Heart right ventricle (tissue), 16 donors: ENCODE measurements around the gene HOXD8. TPM values are rescaled to one million over a fixed set of nuclear protein-coding genes. Genes with fewer than 3 reads are reported as not detected.

Experiments
- ATAC-seq, 8 donors: fragments of 200-7000 bp; cut with Tn5 transposase; one replicate each; pipeline ENCODE4 v1.9.1; 2020; ENCODE audit warnings: mild to moderate bottlenecking in 8 of 8, moderate library complexity in 8 of 8, moderate number of reproducible peaks in 1 of 8
- DNase-seq, 2 donors: peaks; one replicate each; pipeline ENCODE4 v3.0.0-alpha.2; 2020
- H3K27ac ChIP-seq, 10 donors: fragments of 200-600 bp; sonication (generic) in 2 of 10; one replicate each; pipeline versions ENCODE4 v1.5.0 to v1.8.0; 2020 to 2022; ENCODE audit warnings: mild to moderate bottlenecking in 3 of 10
- H3K27me3 ChIP-seq, 7 donors: fragments of 200-600 bp; one replicate each; pipeline ENCODE4 v1.8.0; 2021 to 2022; ENCODE audit warnings: mild to moderate bottlenecking in 2 of 7
- H3K36me3 ChIP-seq, 9 donors: fragments of 200-600 bp; sonication (generic) in 1 of 9; one replicate each; pipeline versions ENCODE4 v1.5.0 to v1.8.0; 2020 to 2022; ENCODE audit warnings: mild to moderate bottlenecking in 2 of 9
- H3K4me1 ChIP-seq, 9 donors: fragments of 200-600 bp; sonication (generic) in 1 of 9; one replicate each; pipeline versions ENCODE4 v1.5.0 to v1.8.0; 2020 to 2022; ENCODE audit warnings: mild to moderate bottlenecking in 4 of 9
- H3K4me3 ChIP-seq, 10 donors: fragments of 200-600 bp; sonication (generic) in 2 of 10; one replicate each; pipeline versions ENCODE4 v1.5.0 to v1.8.0; 2020 to 2022; ENCODE audit warnings: mild to moderate bottlenecking in 7 of 10, moderate library complexity in 2 of 10
- H3K9me3 ChIP-seq, 11 donors: fragments of 200-600 bp in 10 of 11; sonication (generic) in 2 of 11; one replicate each; pipeline versions ENCODE4 v1.5.0 to v1.8.0; 2013 to 2022; ENCODE audit warnings: mild to moderate bottlenecking in 2 of 11, control low read depth in 1 of 11, moderate library complexity in 1 of 11
- WGBS, 2 donors: extraction: QIAGEN DNeasy Blood & Tissue Kit; methylation state at CpG; one replicate each; pipeline ENCODE4 v1.1.7; 2013; ENCODE audit warnings: inconsistent platforms in 1 of 2; 5-methylcytosine and 5-hydroxymethylcytosine counted together
- intact Hi-C, 10 donors: fragments of 100-400 bp; cut with DNase I; formaldehyde crosslinking; loops; one replicate each; pipeline versions ENCODE4 v1.11.1 to v1.14.2; 2022
- polyA plus RNA-seq, 2 donors: library from polyadenylated mRNA; stranded (reverse); fragments of 200-250 nt; gene quantifications; one replicate each; pipeline ENCODE4 v1.2.3, GENCODE V29; 2013
- total RNA-seq, 10 donors: library from RNA; stranded (reverse); fragmentation: NEBNext Ultra II Directional in 3 of 10; extraction: Animal tissue kit (Norgen Biotek cat#: 25700) in 3 of 10; gene quantifications; one replicate each; pipeline versions ENCODE4 v1.2.1 to v1.2.4, GENCODE V29; 2021 to 2023
- TF ChIP-seq, protein P1 (sequence below), 9 donors: fragments of 200-600 bp; sonication (generic) in 2 of 9; IDR thresholded peaks; one replicate each; pipeline versions ENCODE4 v1.5.0 to v1.8.0; 2021 to 2022; ENCODE audit warnings: antibody characterized with exemption in 9 of 9, mild to moderate bottlenecking in 5 of 9, moderate library complexity in 1 of 9
- donor health status: Arrhythmogenic right ventricular cardiomyopathy.
- donor health status: ischemic (EF 13 %, LVEDD 7.1; RV severe dilation, severe dysfunction).
- donor health status: healthy with polysubstance abuse.
- donor health status: DM: no; HTN: yes; CAD: no.
- donor health status: DM: no; HTN: no; CAD: no.
- donor health status: ischemic (EF 25% LVEDD 6.9; RV normal size, moderate dysfunction).
- donor health status: ischemic (EF 25% LVEDD 5.7; RV mildly dilated, moderate dysfunction).
- donor health status: healthy.
- donor health status: DM: yes; HTN: yes; CAD: no.
- donor health status: Ischemic cardiomyopathy.
- donor health status: ischemic (EF 35%, LVEDD 5.7; RV mildly dilated, moderate dysfunction).
- donor health status: nonischemic (EF 11% LVEDD 7.7; RV severe dilation, severe dysfunction).
- donor health status: DM: yes; HTN: yes; CAD: no.
- donor health status: PGD.
- donor health status: ischemic (EF 29% LVEDD 5.4; RV normal size, mild dysfunction).
- donor health status: nonischemic (EF 23%, LVEDD 6.1; RV moderate dilation, normal function).

Gene HOXD8
- total and polyA plus RNA-seq, 12 donors = 0.26 to 1.5 (median 0.42) TPM; not detected in 2

DNA sequence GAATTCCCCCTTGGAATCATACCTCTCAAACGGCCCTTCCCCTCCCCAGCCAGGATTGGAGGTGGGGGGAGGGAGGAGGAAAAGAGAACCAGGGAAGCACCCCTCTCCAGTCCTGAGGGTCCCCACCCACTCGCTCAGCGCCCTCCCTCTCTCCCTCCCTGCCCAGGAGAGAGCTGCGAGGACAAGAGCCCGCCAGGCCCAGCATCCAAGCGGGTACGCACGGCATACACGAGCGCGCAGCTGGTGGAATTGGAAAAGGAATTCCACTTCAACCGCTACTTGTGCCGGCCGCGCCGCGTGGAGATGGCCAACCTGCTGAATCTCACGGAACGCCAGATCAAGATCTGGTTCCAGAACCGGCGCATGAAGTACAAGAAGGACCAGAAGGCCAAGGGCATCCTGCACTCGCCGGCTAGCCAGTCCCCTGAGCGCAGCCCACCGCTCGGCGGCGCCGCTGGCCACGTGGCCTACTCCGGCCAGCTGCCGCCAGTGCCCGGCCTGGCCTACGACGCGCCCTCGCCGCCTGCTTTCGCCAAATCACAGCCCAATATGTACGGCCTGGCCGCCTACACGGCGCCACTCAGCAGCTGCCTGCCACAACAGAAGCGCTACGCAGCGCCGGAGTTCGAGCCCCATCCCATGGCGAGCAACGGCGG lies 42.0 kb downstream of the HOXD8 start:
- DNase-seq = no peak
- peak in 1 of 8 donors; percentile 40 for ATAC-seq
- Histone ChIP-seq H3K27ac (peak overlapping the region in 2 of 10 donors; percentile 8 to 51), H3K9me3 (no peaks in the 10 kb centered on the region), H3K4me1 (peaks cover 0 to 18% (median 5%) of the 10 kb centered on the region in 9 donors), H3K36me3 (no peaks in the 10 kb centered on the region), H3K4me3 (peak overlapping the region in 3 of 10 donors; percentile 7 to 31 (median 11)), H3K27me3 (peaks cover 30 to 100% (median 100%) of the 10 kb centered on the region in 7 donors)
- intact Hi-C loops = no loop called here
- TF ChIP-seq, protein P1, sequence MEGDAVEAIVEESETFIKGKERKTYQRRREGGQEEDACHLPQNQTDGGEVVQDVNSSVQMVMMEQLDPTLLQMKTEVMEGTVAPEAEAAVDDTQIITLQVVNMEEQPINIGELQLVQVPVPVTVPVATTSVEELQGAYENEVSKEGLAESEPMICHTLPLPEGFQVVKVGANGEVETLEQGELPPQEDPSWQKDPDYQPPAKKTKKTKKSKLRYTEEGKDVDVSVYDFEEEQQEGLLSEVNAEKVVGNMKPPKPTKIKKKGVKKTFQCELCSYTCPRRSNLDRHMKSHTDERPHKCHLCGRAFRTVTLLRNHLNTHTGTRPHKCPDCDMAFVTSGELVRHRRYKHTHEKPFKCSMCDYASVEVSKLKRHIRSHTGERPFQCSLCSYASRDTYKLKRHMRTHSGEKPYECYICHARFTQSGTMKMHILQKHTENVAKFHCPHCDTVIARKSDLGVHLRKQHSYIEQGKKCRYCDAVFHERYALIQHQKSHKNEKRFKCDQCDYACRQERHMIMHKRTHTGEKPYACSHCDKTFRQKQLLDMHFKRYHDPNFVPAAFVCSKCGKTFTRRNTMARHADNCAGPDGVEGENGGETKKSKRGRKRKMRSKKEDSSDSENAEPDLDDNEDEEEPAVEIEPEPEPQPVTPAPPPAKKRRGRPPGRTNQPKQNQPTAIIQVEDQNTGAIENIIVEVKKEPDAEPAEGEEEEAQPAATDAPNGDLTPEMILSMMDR (IDR thresholded peaks at IDR 0.05) = no peak
- 8 to 22% methylated on average over 51 of the region's 51 CpGs for WGBS, 2 donors

DNA sequence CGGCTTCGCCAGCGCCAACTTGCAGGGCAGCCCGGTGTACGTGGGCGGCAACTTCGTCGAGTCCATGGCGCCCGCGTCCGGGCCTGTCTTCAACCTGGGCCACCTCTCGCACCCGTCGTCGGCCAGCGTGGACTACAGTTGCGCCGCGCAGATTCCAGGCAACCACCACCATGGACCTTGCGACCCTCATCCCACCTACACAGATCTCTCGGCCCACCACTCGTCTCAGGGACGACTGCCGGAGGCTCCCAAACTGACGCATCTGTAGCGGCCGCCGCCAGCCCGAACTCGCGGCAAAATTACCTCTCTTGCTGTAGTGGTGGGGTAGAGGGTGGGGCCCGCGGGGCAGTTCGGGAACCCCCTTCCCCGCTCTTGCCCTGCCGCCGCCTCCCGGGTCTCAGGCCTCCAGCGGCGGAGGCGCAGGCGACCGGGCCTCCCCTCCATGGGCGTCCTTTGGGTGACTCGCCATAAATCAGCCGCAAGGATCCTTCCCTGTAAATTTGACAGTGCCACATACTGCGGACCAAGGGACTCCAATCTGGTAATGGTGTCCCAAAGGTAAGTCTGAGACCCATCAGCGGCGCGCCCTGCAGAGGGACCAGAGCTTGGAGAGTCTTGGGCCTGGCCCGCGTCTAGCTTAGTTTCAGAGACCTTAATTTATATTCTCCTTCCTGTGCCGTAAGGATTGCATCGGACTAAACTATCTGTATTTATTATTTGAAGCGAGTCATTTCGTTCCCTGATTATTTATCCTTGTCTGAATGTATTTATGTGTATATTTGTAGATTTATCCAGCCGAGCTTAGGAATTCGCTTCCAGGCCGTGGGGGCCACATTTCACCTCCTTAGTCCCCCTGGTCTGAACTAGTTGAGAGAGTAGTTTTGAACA lies 42.7 kb downstream of the HOXD8 start:
- Histone ChIP-seq H3K36me3 (no peaks in the 10 kb centered on the region), H3K9me3 (no peaks in the 10 kb centered on the region), H3K27me3 (peaks cover 32 to 100% (median 100%) of the 10 kb centered on the region in 7 donors), H3K4me1 (peaks cover 0 to 19% (median 5%) of the 10 kb centered on the region in 9 donors), H3K27ac (peak overlapping the region in 2 of 10 donors; percentile 8 to 51), H3K4me3 (peak overlapping the region in 3 of 10 donors; percentile 7 to 31 (median 11))
- DNase-seq = no peak
- ATAC-seq = peak in 1 of 8 donors; percentile 18
- 18 to 23% methylated on average over 60 of the region's 60 CpGs for WGBS, 2 donors
- intact Hi-C loops = no loop called here
- TF ChIP-seq, protein P1 (IDR thresholded peaks at IDR 0.05) = no peak

DNA sequence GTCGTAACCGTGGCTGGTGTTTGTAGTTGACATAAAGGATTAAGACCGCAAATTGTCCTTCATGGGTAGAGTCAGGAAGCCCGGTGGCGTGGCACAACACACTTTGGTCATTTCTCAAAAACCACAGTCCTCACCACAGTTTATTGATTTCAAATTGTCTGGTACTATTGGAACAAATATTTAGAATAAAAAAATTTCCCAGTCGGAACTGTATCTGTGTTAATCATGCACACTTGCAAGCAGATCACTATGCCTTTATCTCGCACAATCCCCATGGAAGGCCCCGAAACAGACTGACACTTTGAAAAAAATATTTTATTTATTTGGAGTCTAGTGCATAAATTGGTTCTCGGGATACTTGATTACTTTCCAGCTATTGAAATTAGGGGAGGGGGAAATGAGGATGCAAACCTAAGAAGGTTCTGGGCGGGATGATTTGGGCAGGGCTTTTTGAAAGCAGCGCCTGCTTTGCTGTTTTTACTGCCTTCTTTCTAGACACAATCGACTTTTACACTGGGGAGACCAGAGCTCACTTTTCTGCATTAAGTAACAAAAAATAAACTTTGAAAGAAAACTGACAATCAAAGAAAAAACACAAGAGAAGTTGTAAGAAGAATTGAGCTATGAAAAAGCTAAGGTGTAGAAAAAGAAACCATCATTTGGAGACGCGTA lies 43.5 kb downstream of the HOXD8 start:
- 30 to 43% methylated on average over 14 of the region's 14 CpGs for WGBS, 2 donors
- Histone ChIP-seq H3K27me3 (peaks cover 35 to 100% (median 100%) of the 10 kb centered on the region in 7 donors), H3K9me3 (no peaks in the 10 kb centered on the region), H3K4me3 (peak overlapping the region in 1 of 10 donors; percentile 31), H3K4me1 (peaks cover 0 to 26% (median 9%) of the 10 kb centered on the region in 9 donors), H3K27ac (no peak overlapping the region), H3K36me3 (no peaks in the 10 kb centered on the region)
- TF ChIP-seq, protein P1 (IDR thresholded peaks at IDR 0.05) = no peak
- DNase-seq (no peak), ATAC-seq (no peak)
- intact Hi-C loops = no loop called here
